WTC11 (cell line): ENCODE data around the gene IQSEC1. TPM values are rescaled to one million over a fixed set of nuclear protein-coding genes. Genes with fewer than 3 reads are reported as not detected.

ENCODE experiments used
- ATAC-seq: fragments of 200-7000 bp; cut with Tn5 transposase; 2 replicates; pipeline ENCODE4 v1.10.0; 2021; ENCODE audit warnings: mild to moderate bottlenecking, moderate library complexity
- CTCF ChIA-PET: fragments of 300-600 bp; sonication (Branson Sonifier 250); formaldehyde crosslinking; loops from one replicate; lab custom pipeline; 2021; ENCODE audit warnings: antibody characterized with exemption; lab: Charles Lee
- POLR2A ChIA-PET: fragments of 350-600 bp; sonication (Branson Sonifier 250); formaldehyde crosslinking; loops from one replicate; lab custom pipeline; 2021; ENCODE audit warnings: antibody characterized with exemption; lab: Charles Lee
- DNase-seq: peaks from one replicate; pipeline ENCODE4 v3.0.0; 2021; ENCODE audit warnings: low spot score
- H3K27ac Mint-ChIP-seq: 2 replicates; pipeline ENCODE4 v1.8.0; 2021; ENCODE audit warnings: mixed read lengths
- H3K27me3 Mint-ChIP-seq: 2 replicates; pipeline ENCODE4 v1.8.0; 2021; ENCODE audit warnings: low read depth, mild to moderate bottlenecking, moderate library complexity, mixed read lengths
- H3K36me3 Mint-ChIP-seq: 2 replicates; pipeline ENCODE4 v1.8.0; 2021; ENCODE audit warnings: mixed read lengths
- H3K4me1 Mint-ChIP-seq: 2 replicates; pipeline ENCODE4 v1.8.0; 2022; ENCODE audit warnings: mixed read lengths
- H3K4me3 Mint-ChIP-seq: 2 replicates; pipeline ENCODE4 v1.8.0; 2021; ENCODE audit warnings: mild to moderate bottlenecking, moderate library complexity, mixed read lengths
- H3K9me3 Mint-ChIP-seq: 2 replicates; pipeline ENCODE4 v1.8.0; 2021; ENCODE audit warnings: mixed read lengths
- ATF1 ChIP-seq: sonication (generic); formaldehyde crosslinking; IDR thresholded peaks from 2 replicates; pipeline ENCODE4 v1.8.1; 2023; ENCODE audit warnings: mild to moderate bottlenecking, moderate library complexity, missing genetic modification reagents
- CREM ChIP-seq: sonication (generic); formaldehyde crosslinking; IDR thresholded peaks from 2 replicates; pipeline ENCODE4 v1.8.1; 2022; ENCODE audit warnings: mild to moderate bottlenecking, missing genetic modification reagents, moderate library complexity
- MXD4 ChIP-seq: fragments of 250-450 bp; sonication (Bioruptor Pico); IDR thresholded peaks from 2 replicates; pipeline ENCODE4 v1.8.0; 2021; ENCODE audit warnings: mild to moderate bottlenecking, moderate library complexity, borderline replicate concordance
- NFATC4 ChIP-seq: fragments of 250-450 bp; sonication (Bioruptor Pico); IDR thresholded peaks from 2 replicates; pipeline ENCODE4 v1.9.0; 2021; ENCODE audit warnings: mild to moderate bottlenecking
- NR1H2 ChIP-seq: sonication (generic); formaldehyde crosslinking; IDR thresholded peaks from 2 replicates; pipeline ENCODE4 v1.9.0; 2021; ENCODE audit warnings: mild to moderate bottlenecking, moderate library complexity, missing genetic modification reagents
- SMAD3 ChIP-seq: sonication (generic); formaldehyde crosslinking; IDR thresholded peaks from 2 replicates; pipeline ENCODE4 v1.8.0; 2022; ENCODE audit warnings: missing genetic modification reagents, mild to moderate bottlenecking, borderline replicate concordance
- SMAD4 ChIP-seq: sonication (generic); formaldehyde crosslinking; IDR thresholded peaks from 2 replicates; pipeline ENCODE4 v1.8.0; 2022; ENCODE audit warnings: mild to moderate bottlenecking, missing genetic modification reagents
- TEAD4 ChIP-seq: sonication (generic); formaldehyde crosslinking; IDR thresholded peaks from 2 replicates; pipeline ENCODE4 v1.8.0; 2022; ENCODE audit warnings: mild to moderate bottlenecking, missing genetic modification reagents
- ZNF416 ChIP-seq: fragments of 250-450 bp; sonication (Bioruptor Pico); IDR thresholded peaks from 2 replicates; pipeline ENCODE4 v1.9.0; 2021; ENCODE audit warnings: mild to moderate bottlenecking, inconsistent platforms
- ZNF671 ChIP-seq: fragments of 250-450 bp; sonication (Bioruptor Pico); IDR thresholded peaks from 2 replicates; pipeline ENCODE4 v1.8.0; 2021; ENCODE audit warnings: mild to moderate bottlenecking
- total RNA-seq: library from RNA; stranded (reverse); gene quantifications from 3 replicates; pipeline ENCODE4 v1.2.3, GENCODE V29; 2021
- TF ChIP-seq, protein P1 (sequence below): sonication (generic); formaldehyde crosslinking; IDR thresholded peaks from 2 replicates; pipeline ENCODE4 v1.8.1; 2023; ENCODE audit warnings: mild to moderate bottlenecking, missing genetic modification reagents, moderate library complexity
- TF ChIP-seq, protein P2 (sequence below): fragments of 250-450 bp; sonication (Bioruptor Pico); IDR thresholded peaks from 2 replicates; pipeline ENCODE4 v1.9.0; 2021; ENCODE audit warnings: mild to moderate bottlenecking
- TF ChIP-seq, protein P3 (sequence below): fragments of 250-450 bp; sonication (Bioruptor Pico); IDR thresholded peaks from 2 replicates; pipeline ENCODE4 v1.9.0; 2021; ENCODE audit warnings: mild to moderate bottlenecking, borderline replicate concordance
- TF ChIP-seq, protein P4 (sequence below): fragments of 250-450 bp; sonication (Bioruptor Pico); IDR thresholded peaks from 2 replicates; pipeline ENCODE4 v2.1.2; 2022; ENCODE audit warnings: mild to moderate bottlenecking, moderate library complexity
- TF ChIP-seq, protein P5 (sequence below): fragments of 250-450 bp; sonication (Bioruptor Pico); IDR thresholded peaks from 2 replicates; pipeline ENCODE4 v1.9.0; 2021; ENCODE audit warnings: moderate library complexity, mild to moderate bottlenecking, inconsistent platforms, borderline replicate concordance
- TF ChIP-seq, protein P6 (sequence below): sonication (generic); formaldehyde crosslinking; IDR thresholded peaks from 2 replicates; pipeline ENCODE4 v1.8.0; 2022; ENCODE audit warnings: missing genetic modification reagents

The IQSEC1 gene
- total RNA-seq, 1 experiment from 2014 or later, result 35.0 TPM

DNA sequence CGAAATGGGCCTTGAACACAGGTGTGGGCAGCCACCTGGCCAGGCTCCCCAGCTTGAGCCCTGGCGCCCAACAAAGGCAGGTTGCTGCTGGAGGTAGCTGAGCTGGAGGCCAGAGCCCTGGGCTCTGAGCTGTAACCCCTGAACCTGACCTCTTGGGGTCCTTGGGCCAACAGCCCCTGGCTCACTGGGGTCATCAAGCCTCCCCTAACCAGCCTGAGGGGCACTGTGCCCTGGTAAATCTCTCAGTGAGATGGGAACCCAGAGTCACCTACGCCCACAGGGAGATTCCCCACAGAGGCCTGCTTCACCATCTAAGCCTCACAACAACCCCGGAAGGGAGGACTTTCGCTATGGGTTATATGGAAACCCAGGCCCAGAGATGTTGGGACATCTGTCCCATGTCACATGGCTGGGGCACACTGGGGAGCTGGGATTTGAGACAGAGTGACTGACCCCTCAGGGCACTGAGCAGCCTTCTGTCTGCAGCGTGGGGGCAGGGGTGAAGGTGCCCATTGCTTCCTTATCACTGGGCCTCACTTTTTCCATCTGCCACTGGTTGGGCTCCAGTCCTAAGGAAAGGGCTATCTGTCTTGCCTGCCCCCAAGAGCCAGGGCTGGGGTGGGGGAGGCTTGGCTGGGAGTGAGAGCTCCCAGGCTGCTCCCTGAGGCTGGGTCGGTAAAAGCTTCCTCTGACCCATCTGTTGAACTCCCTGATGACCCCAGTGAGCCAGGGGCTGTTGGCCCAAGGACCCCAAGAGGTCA is 59.1 kb downstream of the IQSEC1 start:
- Mint-ChIP-seq H3K4me1 (peaks cover 48% of the 10 kb centered on the region), H3K4me3 (no peak overlapping the region), H3K27ac (no peak overlapping the region), H3K9me3 (no peaks in the 10 kb centered on the region), H3K36me3 (no peaks in the 10 kb centered on the region), H3K27me3 (no peaks in the 10 kb centered on the region)
- POLR2A ChIA-PET, result no interaction called here
- DNase-seq (no peak), ATAC-seq (no peak)
- TF ChIP-seq MXD4, result no peak
- TF ChIP-seq, protein P1, sequence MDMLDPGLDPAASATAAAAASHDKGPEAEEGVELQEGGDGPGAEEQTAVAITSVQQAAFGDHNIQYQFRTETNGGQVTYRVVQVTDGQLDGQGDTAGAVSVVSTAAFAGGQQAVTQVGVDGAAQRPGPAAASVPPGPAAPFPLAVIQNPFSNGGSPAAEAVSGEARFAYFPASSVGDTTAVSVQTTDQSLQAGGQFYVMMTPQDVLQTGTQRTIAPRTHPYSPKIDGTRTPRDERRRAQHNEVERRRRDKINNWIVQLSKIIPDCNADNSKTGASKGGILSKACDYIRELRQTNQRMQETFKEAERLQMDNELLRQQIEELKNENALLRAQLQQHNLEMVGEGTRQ (CRISPR knock-in tag), result no peak
- no peak for TF ChIP-seq SMAD3 (CRISPR knock-in tag)
- TF ChIP-seq, protein P2, sequence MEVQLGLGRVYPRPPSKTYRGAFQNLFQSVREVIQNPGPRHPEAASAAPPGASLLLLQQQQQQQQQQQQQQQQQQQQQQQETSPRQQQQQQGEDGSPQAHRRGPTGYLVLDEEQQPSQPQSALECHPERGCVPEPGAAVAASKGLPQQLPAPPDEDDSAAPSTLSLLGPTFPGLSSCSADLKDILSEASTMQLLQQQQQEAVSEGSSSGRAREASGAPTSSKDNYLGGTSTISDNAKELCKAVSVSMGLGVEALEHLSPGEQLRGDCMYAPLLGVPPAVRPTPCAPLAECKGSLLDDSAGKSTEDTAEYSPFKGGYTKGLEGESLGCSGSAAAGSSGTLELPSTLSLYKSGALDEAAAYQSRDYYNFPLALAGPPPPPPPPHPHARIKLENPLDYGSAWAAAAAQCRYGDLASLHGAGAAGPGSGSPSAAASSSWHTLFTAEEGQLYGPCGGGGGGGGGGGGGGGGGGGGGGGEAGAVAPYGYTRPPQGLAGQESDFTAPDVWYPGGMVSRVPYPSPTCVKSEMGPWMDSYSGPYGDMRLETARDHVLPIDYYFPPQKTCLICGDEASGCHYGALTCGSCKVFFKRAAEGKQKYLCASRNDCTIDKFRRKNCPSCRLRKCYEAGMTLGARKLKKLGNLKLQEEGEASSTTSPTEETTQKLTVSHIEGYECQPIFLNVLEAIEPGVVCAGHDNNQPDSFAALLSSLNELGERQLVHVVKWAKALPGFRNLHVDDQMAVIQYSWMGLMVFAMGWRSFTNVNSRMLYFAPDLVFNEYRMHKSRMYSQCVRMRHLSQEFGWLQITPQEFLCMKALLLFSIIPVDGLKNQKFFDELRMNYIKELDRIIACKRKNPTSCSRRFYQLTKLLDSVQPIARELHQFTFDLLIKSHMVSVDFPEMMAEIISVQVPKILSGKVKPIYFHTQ, result no peak
- TF ChIP-seq, protein P3, sequence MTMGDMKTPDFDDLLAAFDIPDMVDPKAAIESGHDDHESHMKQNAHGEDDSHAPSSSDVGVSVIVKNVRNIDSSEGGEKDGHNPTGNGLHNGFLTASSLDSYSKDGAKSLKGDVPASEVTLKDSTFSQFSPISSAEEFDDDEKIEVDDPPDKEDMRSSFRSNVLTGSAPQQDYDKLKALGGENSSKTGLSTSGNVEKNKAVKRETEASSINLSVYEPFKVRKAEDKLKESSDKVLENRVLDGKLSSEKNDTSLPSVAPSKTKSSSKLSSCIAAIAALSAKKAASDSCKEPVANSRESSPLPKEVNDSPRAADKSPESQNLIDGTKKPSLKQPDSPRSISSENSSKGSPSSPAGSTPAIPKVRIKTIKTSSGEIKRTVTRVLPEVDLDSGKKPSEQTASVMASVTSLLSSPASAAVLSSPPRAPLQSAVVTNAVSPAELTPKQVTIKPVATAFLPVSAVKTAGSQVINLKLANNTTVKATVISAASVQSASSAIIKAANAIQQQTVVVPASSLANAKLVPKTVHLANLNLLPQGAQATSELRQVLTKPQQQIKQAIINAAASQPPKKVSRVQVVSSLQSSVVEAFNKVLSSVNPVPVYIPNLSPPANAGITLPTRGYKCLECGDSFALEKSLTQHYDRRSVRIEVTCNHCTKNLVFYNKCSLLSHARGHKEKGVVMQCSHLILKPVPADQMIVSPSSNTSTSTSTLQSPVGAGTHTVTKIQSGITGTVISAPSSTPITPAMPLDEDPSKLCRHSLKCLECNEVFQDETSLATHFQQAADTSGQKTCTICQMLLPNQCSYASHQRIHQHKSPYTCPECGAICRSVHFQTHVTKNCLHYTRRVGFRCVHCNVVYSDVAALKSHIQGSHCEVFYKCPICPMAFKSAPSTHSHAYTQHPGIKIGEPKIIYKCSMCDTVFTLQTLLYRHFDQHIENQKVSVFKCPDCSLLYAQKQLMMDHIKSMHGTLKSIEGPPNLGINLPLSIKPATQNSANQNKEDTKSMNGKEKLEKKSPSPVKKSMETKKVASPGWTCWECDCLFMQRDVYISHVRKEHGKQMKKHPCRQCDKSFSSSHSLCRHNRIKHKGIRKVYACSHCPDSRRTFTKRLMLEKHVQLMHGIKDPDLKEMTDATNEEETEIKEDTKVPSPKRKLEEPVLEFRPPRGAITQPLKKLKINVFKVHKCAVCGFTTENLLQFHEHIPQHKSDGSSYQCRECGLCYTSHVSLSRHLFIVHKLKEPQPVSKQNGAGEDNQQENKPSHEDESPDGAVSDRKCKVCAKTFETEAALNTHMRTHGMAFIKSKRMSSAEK (CRISPR knock-in tag), result no peak
- TF ChIP-seq SMAD4 (CRISPR knock-in tag), result no peak
- no peak for TF ChIP-seq NR1H2 (CRISPR knock-in tag)
- TF ChIP-seq, protein P4, sequence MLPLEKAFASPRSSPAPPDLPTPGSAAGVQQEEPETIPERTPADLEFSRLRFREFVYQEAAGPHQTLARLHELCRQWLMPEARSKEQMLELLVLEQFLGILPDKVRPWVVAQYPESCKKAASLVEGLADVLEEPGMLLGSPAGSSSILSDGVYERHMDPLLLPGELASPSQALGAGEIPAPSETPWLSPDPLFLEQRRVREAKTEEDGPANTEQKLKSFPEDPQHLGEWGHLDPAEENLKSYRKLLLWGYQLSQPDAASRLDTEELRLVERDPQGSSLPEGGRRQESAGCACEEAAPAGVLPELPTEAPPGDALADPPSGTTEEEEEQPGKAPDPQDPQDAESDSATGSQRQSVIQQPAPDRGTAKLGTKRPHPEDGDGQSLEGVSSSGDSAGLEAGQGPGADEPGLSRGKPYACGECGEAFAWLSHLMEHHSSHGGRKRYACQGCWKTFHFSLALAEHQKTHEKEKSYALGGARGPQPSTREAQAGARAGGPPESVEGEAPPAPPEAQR (CRISPR knock-in tag), result no peak
- TF ChIP-seq, protein P5, sequence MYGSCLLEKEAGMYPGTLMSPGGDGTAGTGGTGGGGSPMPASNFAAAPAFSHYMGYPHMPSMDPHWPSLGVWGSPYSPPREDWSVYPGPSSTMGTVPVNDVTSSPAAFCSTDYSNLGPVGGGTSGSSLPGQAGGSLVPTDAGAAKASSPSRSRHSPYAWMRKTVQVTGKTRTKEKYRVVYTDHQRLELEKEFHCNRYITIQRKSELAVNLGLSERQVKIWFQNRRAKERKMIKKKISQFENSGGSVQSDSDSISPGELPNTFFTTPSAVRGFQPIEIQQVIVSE, result no peak
- TF ChIP-seq ZNF416 (CRISPR knock-in tag), result no peak
- no peak for TF ChIP-seq TEAD4
- no peak for TF ChIP-seq CREM
- TF ChIP-seq ATF1, result no peak
- TF ChIP-seq NFATC4 (CRISPR knock-in tag), result no peak
- TF ChIP-seq ZNF671 (CRISPR knock-in tag), result no peak
- CTCF ChIA-PET, result interaction anchor here (4.3 kb wide), 1 partner anchor 30 kb away, joined by 15 read pairs; no protein-coding TSS in a partner anchor

DNA sequence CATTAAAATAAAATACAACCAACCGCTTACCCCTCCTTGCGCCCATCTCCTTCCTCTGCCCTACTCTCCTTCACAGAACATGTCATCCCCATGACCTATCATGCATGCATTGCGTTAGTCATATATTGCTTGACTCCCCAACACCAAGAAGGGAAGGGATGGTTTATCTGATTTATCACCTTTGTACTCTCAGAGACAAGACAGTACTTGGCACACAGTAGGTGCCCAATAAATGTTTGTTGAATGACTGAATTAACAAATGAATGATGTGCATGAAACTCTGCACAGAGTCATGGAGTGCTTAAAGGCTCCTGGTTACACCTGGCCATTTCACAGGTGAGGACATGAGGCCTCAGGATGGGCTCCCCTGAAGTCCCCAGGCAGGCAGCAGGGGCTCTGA is 59.7 kb downstream of the IQSEC1 start:
- ChIA-PET POLR2A (no interaction called here), CTCF (interaction anchor here (1.5 to 4.3 kb wide), 3 partner anchors 9 to 33 kb away, joined by 3 to 15 read pairs (median 6); no protein-coding TSS in a partner anchor)
- TF ChIP-seq, protein P6, sequence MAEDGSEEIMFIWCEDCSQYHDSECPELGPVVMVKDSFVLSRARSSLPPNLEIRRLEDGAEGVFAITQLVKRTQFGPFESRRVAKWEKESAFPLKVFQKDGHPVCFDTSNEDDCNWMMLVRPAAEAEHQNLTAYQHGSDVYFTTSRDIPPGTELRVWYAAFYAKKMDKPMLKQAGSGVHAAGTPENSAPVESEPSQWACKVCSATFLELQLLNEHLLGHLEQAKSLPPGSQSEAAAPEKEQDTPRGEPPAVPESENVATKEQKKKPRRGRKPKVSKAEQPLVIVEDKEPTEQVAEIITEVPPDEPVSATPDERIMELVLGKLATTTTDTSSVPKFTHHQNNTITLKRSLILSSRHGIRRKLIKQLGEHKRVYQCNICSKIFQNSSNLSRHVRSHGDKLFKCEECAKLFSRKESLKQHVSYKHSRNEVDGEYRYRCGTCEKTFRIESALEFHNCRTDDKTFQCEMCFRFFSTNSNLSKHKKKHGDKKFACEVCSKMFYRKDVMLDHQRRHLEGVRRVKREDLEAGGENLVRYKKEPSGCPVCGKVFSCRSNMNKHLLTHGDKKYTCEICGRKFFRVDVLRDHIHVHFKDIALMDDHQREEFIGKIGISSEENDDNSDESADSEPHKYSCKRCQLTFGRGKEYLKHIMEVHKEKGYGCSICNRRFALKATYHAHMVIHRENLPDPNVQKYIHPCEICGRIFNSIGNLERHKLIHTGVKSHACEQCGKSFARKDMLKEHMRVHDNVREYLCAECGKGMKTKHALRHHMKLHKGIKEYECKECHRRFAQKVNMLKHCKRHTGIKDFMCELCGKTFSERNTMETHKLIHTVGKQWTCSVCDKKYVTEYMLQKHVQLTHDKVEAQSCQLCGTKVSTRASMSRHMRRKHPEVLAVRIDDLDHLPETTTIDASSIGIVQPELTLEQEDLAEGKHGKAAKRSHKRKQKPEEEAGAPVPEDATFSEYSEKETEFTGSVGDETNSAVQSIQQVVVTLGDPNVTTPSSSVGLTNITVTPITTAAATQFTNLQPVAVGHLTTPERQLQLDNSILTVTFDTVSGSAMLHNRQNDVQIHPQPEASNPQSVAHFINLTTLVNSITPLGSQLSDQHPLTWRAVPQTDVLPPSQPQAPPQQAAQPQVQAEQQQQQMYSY (CRISPR knock-in tag), result no peak
- TF ChIP-seq, all 79 proteins: peak for 0

More for the DNA sequence above, 59.7 kb downstream of the IQSEC1 start:
- peaks cover 42% of the 10 kb centered on the region for H3K4me1 Mint-ChIP-seq
- H3K27ac Mint-ChIP-seq, result 0 out of 2 replicates have a peak overlapping the region, but pooled peaks have one; percentile 34
- H3K9me3 Mint-ChIP-seq, result no peaks in the 10 kb centered on the region
- ATAC-seq (no peak), DNase-seq (no peak)
- H3K36me3 Mint-ChIP-seq, result no peaks in the 10 kb centered on the region
- H3K27me3 Mint-ChIP-seq, result no peaks in the 10 kb centered on the region
- H3K4me3 Mint-ChIP-seq, result no peak overlapping the region
